ENCODE data around the gene ABTB1.

The ABTB1 gene

GRCh38 chr3:127672429-127673190, at the start of gene ABTB1 (continued):
- TF ChIP-seq, protein P1, sequence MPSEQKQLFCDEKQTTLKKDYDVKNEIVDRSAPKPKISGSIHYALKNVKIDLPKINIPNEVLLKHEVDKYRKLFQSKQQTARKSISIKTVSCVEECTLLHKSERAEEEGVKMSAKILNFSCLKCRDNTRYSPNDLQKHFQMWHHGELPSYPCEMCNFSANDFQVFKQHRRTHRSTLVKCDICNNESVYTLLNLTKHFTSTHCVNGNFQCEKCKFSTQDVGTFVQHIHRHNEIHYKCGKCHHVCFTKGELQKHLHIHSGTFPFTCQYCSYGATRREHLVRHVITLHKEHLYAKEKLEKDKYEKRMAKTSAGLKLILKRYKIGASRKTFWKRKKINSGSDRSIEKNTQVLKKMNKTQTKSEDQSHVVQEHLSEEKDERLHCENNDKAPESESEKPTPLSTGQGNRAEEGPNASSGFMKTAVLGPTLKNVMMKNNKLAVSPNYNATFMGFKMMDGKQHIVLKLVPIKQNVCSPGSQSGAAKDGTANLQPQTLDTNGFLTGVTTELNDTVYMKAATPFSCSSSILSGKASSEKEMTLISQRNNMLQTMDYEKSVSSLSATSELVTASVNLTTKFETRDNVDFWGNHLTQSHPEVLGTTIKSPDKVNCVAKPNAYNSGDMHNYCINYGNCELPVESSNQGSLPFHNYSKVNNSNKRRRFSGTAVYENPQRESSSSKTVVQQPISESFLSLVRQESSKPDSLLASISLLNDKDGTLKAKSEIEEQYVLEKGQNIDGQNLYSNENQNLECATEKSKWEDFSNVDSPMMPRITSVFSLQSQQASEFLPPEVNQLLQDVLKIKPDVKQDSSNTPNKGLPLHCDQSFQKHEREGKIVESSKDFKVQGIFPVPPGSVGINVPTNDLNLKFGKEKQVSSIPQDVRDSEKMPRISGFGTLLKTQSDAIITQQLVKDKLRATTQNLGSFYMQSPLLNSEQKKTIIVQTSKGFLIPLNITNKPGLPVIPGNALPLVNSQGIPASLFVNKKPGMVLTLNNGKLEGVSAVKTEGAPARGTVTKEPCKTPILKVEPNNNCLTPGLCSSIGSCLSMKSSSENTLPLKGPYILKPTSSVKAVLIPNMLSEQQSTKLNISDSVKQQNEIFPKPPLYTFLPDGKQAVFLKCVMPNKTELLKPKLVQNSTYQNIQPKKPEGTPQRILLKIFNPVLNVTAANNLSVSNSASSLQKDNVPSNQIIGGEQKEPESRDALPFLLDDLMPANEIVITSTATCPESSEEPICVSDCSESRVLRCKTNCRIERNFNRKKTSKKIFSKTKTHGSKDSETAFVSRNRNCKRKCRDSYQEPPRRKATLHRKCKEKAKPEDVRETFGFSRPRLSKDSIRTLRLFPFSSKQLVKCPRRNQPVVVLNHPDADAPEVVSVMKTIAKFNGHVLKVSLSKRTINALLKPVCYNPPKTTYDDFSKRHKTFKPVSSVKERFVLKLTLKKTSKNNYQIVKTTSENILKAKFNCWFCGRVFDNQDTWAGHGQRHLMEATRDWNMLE (tag by site-specific recombination; conservative IDR thresholded peaks at IDR 0.05; ENCODE audit: low read depth): no peak
- TF ChIP-seq ZNF184 (tag by site-specific recombination; IDR thresholded peaks at IDR 0.05): no peak
- TF ChIP-seq, protein P2, sequence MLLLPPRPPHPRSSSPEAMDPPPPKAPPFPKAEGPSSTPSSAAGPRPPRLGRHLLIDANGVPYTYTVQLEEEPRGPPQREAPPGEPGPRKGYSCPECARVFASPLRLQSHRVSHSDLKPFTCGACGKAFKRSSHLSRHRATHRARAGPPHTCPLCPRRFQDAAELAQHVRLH (tag by site-specific recombination; IDR thresholded peaks at IDR 0.05): no peak
- TF ChIP-seq ZNF48 (tag by site-specific recombination; IDR thresholded peaks at IDR 0.05): no peak
- no peak for TF ChIP-seq ZNF473 (tag by site-specific recombination; IDR thresholded peaks at IDR 0.05)
- TF ChIP-seq, protein P3, sequence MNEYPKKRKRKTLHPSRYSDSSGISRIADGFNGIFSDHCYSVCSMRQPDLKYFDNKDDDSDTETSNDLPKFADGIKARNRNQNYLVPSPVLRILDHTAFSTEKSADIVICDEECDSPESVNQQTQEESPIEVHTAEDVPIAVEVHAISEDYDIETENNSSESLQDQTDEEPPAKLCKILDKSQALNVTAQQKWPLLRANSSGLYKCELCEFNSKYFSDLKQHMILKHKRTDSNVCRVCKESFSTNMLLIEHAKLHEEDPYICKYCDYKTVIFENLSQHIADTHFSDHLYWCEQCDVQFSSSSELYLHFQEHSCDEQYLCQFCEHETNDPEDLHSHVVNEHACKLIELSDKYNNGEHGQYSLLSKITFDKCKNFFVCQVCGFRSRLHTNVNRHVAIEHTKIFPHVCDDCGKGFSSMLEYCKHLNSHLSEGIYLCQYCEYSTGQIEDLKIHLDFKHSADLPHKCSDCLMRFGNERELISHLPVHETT (tag by site-specific recombination; IDR thresholded peaks at IDR 0.05): no peak
- no peak for TF ChIP-seq KLF17 (tag by site-specific recombination; IDR thresholded peaks at IDR 0.05)
- TF ChIP-seq ZNF623 (tag by site-specific recombination; IDR thresholded peaks at IDR 0.05): no peak
- no peak for TF ChIP-seq KLF8 (tag by site-specific recombination; IDR thresholded peaks at IDR 0.05)
- TF ChIP-seq ZNF658 (tag by site-specific recombination; IDR thresholded peaks at IDR 0.05): no peak
- TF ChIP-seq ZXDB (tag by site-specific recombination; IDR thresholded peaks at IDR 0.05): no peak
- TF ChIP-seq HOXD13 (CRISPR knock-in tag; IDR thresholded peaks at IDR 0.05; ENCODE audit: borderline replicate concordance): no peak
- TF ChIP-seq KLF1 (tag by site-specific recombination; IDR thresholded peaks at IDR 0.05): 0 out of 2 replicates have a peak, but pooled peaks have one; percentile 45
- TF ChIP-seq, protein P4, sequence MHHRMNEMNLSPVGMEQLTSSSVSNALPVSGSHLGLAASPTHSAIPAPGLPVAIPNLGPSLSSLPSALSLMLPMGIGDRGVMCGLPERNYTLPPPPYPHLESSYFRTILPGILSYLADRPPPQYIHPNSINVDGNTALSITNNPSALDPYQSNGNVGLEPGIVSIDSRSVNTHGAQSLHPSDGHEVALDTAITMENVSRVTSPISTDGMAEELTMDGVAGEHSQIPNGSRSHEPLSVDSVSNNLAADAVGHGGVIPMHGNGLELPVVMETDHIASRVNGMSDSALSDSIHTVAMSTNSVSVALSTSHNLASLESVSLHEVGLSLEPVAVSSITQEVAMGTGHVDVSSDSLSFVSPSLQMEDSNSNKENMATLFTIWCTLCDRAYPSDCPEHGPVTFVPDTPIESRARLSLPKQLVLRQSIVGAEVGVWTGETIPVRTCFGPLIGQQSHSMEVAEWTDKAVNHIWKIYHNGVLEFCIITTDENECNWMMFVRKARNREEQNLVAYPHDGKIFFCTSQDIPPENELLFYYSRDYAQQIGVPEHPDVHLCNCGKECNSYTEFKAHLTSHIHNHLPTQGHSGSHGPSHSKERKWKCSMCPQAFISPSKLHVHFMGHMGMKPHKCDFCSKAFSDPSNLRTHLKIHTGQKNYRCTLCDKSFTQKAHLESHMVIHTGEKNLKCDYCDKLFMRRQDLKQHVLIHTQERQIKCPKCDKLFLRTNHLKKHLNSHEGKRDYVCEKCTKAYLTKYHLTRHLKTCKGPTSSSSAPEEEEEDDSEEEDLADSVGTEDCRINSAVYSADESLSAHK (tag by site-specific recombination; IDR thresholded peaks at IDR 0.05): no peak
- TF ChIP-seq ZNF423 (tag by site-specific recombination; IDR thresholded peaks at IDR 0.05): no peak
- no peak for TF ChIP-seq ZBTB17 (tag by site-specific recombination; IDR thresholded peaks at IDR 0.05)
- no peak for TF ChIP-seq ZNF510 (tag by site-specific recombination; IDR thresholded peaks at IDR 0.05; ENCODE audit: insufficient replicate concordance)
- no peak for TF ChIP-seq ZNF211 (tag by site-specific recombination; IDR thresholded peaks at IDR 0.05; ENCODE audit: low read depth)
- no peak for TF ChIP-seq ZNF513 (tag by site-specific recombination; IDR thresholded peaks at IDR 0.05)
- TF ChIP-seq ZNF2 (tag by site-specific recombination; IDR thresholded peaks at IDR 0.05): no peak
- no peak for TF ChIP-seq PBX3 (CRISPR knock-in tag; IDR thresholded peaks at IDR 0.05)
- 0 out of 2 replicates have a peak, but pooled peaks have one; percentile 9 for TF ChIP-seq ZFHX2 (tag by site-specific recombination; conservative IDR thresholded peaks at IDR 0.05)
- TF ChIP-seq, protein P5, sequence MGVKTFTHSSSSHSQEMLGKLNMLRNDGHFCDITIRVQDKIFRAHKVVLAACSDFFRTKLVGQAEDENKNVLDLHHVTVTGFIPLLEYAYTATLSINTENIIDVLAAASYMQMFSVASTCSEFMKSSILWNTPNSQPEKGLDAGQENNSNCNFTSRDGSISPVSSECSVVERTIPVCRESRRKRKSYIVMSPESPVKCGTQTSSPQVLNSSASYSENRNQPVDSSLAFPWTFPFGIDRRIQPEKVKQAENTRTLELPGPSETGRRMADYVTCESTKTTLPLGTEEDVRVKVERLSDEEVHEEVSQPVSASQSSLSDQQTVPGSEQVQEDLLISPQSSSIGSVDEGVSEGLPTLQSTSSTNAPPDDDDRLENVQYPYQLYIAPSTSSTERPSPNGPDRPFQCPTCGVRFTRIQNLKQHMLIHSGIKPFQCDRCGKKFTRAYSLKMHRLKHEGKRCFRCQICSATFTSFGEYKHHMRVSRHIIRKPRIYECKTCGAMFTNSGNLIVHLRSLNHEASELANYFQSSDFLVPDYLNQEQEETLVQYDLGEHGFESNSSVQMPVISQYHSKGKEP (tag by site-specific recombination; IDR thresholded peaks at IDR 0.05): no peak
- TF ChIP-seq SP2 (tag by site-specific recombination; IDR thresholded peaks at IDR 0.05): peak; percentile 52

Data from HEK293 (cell line).